Measurements from ENCODE around the gene PPP6R3.

GRCh38 chr11:68621826-68622225 is 161.3 kb downstream of the PPP6R3 start:
- no peak for TF ChIP-seq GATA3 (IDR thresholded peaks at IDR 0.05; ENCODE audit: low read depth, low read length)
- TF ChIP-seq GATA2 (IDR thresholded peaks at IDR 0.05; ENCODE audit: low read depth, low read length), result no peak

All from SH-SY5Y (cell line).